Measurements from ENCODE around the gene PLEKHG5.

The PLEKHG5 gene, protein sequence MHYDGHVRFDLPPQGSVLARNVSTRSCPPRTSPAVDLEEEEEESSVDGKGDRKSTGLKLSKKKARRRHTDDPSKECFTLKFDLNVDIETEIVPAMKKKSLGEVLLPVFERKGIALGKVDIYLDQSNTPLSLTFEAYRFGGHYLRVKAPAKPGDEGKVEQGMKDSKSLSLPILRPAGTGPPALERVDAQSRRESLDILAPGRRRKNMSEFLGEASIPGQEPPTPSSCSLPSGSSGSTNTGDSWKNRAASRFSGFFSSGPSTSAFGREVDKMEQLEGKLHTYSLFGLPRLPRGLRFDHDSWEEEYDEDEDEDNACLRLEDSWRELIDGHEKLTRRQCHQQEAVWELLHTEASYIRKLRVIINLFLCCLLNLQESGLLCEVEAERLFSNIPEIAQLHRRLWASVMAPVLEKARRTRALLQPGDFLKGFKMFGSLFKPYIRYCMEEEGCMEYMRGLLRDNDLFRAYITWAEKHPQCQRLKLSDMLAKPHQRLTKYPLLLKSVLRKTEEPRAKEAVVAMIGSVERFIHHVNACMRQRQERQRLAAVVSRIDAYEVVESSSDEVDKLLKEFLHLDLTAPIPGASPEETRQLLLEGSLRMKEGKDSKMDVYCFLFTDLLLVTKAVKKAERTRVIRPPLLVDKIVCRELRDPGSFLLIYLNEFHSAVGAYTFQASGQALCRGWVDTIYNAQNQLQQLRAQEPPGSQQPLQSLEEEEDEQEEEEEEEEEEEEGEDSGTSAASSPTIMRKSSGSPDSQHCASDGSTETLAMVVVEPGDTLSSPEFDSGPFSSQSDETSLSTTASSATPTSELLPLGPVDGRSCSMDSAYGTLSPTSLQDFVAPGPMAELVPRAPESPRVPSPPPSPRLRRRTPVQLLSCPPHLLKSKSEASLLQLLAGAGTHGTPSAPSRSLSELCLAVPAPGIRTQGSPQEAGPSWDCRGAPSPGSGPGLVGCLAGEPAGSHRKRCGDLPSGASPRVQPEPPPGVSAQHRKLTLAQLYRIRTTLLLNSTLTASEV

DNA sequence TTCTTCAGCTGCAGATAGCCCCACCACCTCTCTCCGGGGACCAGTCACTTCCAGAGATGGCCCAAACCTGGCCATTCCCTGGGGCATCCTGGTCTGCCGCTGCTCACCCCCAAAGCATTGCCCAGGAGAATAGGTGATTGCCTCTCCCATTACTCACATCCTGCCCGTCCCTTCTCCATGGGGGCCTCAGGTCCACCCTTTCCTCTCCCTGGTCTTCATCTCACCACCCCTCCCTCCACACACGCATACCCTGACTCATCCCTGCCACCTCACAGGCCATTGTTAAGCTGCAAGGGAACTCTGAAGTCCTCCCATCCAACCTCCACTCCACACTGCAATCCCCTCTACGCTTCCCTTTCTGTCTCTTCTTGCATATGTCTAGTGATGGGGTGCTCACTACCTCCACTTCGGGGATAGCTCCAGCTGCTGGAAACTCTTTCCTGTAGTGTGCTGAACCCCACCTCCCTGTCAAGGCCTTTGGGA lies at the start of gene PLEKHG5:
Gene PLEKHG5, minus strand, starts transcription at position 188 of the 483 bp plus-strand sequence. CDS start 14,096 bp downstream, outside the sequence.
- no peak for DNase-seq (ENCODE audit: low read depth in 2 of 2)

GRCh38 chr1:6538956-6539355 lies 47.5 kb upstream of the PLEKHG5 start:
- no peak for DNase-seq (ENCODE audit: low read depth in 2 of 2)

GRCh38 chr1:6536291-6536690 lies 44.8 kb upstream of the PLEKHG5 start:
- no peak for DNase-seq (ENCODE audit: low read depth in 2 of 2)

GRCh38 chr1:6535214-6535613 lies 43.7 kb upstream of the PLEKHG5 start:
- DNase-seq (ENCODE audit: low read depth in 2 of 2): no peak

GRCh38 chr1:6534248-6534822 lies 42.9 kb upstream of the PLEKHG5 start:
- no peak for DNase-seq (ENCODE audit: low read depth in 2 of 2)

DNA sequence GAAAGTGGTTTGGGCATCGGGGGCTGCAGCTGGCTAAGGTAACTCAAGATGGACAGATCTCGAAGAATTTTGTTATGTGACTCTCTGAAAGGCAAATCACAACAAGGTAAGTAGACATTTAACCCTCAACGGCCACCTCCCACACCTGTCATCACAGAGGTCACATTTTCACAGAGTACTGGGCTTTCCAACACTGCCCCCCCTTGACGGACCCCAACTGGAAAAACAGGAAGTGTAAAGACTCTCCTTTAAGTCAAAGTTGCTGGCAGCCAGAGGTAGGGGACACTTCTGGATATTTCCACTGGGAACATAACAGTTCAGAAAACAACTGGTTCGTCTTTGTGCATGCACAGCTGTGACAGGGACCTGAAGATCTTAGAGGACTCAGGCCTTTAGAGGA lies 40.5 kb upstream of the PLEKHG5 start:
- DNase-seq (ENCODE audit: low read depth in 2 of 2): no peak

- DNase-seq (ENCODE audit: low read depth in 2 of 2): no peak
Observed at GRCh38 chr1:6530504-6531160, 39.2 kb upstream of the PLEKHG5 start.

- no peak for DNase-seq (ENCODE audit: low read depth in 2 of 2)
Observed at GRCh38 chr1:6528492-6528891, 37.0 kb upstream of the PLEKHG5 start.

DNA sequence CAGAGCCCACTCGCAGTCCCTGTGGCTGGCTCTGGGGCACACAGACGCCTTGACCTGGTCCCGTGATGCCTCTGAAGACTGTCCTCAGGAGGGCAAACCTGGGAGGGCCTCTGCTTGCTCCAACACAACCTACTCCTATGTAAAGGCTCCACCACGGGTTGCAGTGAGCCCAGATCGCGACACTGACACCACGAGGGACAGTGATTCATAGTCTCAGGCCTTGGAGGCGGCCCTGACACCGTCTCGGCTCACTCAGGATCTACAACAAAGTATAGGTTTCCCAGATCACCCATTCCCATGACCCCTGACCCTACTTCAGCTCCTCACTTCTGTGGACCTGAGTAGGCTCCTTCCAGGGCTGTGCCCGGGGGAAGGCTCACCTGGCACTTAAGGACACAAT lies 34.8 kb upstream of the PLEKHG5 start:
- DNase-seq (ENCODE audit: low read depth in 2 of 2): no peak

- DNase-seq (ENCODE audit: low read depth in 2 of 2): no peak
Observed at GRCh38 chr1:6523566-6523965, 32.1 kb upstream of the PLEKHG5 start.

GRCh38 chr1:6521536-6521935 lies 30.1 kb upstream of the PLEKHG5 start:
- no peak for DNase-seq (ENCODE audit: low read depth in 2 of 2)

- DNase-seq (ENCODE audit: low read depth in 2 of 2): no peak
Observed at GRCh38 chr1:6519935-6520671, 28.6 kb upstream of the PLEKHG5 start.

- no peak for DNase-seq (ENCODE audit: low read depth in 2 of 2)
Observed at GRCh38 chr1:6519491-6519934, 28.0 kb upstream of the PLEKHG5 start.

GRCh38 chr1:6517435-6517851 lies 26.0 kb upstream of the PLEKHG5 start:
- no peak for DNase-seq (ENCODE audit: low read depth in 2 of 2)

- DNase-seq (ENCODE audit: low read depth in 2 of 2): no peak
Observed at GRCh38 chr1:6515771-6516170, 24.3 kb upstream of the PLEKHG5 start.

DNA sequence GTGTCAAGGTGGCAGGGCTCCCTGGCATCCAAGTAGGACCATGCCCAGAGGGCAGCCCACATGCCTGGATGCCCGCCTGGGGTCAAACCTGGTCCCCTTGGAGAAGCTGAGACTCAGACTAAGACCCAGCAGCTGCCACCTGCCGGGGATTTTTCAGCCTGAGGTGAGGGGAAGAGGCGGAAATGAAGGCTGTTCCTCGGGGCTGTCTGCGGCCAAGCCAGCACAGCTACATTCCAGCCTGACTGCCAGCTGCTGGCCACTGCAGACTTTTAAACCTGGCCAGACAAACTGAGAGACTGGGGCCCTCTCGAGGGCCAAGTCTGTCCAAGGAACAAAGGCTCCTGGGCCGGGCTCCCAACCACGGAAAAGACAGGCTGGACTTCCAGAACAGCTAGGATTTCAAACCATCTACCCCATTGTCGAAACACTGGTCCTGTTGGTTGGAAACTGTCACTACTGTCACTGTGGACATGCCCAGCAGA lies 21.9 kb upstream of the PLEKHG5 start:
- no peak for DNase-seq (ENCODE audit: low read depth in 2 of 2)

DNA sequence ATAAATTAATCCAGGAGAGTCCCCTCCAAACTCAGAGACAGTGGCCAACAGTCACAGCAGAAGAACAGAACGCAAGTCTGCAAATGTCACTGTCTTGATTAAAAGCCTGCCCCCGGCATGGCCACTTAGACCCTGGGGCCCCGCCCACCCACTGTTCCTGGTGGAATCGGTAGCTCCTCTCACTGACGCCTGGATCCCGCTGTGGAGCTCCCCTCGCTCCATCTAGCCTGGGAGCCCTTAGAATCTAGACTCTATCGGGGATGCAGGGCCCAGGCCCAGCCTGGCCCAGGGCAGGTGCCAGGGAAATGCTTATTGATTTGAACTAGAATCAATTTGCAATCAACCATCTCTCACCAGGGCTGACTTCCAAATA lies 21.4 kb upstream of the PLEKHG5 start:
- DNase-seq (ENCODE audit: low read depth in 2 of 2): no peak

DNA sequence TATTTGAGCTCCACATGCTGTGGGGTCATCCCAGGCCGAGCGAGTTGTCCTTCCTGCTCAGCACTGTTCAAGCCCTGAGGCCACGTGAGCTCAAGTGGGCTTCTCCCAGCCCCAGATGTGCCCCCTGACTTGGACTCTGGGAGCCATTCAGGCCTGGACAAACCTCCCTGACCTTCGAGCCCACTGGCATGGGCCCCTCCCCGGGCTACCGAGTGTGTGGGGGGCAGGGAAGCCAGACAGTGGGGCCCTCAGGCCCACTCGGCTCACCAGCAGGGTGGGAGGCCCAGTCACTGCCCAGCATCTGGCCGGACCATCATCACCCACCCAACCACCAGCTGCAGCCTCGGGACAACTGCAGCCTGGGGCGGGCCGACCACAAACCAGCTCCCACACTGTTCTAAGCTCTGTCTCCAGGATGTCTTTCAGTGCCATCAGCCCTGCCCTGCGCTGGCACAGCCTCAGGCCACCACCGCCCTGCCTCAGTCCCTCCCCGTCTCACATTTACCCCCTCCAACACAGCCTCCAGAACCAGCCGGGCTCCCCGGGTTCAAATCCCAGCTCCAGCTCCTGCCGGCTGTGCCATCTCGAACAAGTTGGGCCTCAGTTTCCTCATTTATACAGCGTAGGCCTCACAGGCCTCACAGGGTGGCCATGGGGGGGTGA lies 20.9 kb upstream of the PLEKHG5 start:
- no peak for DNase-seq (ENCODE audit: low read depth in 2 of 2)

- DNase-seq (ENCODE audit: low read depth in 2 of 2): no peak
Observed at GRCh38 chr1:6511561-6512244, 20.2 kb upstream of the PLEKHG5 start.
